ENCODE results near the gene LARGE1.

The LARGE1 gene

DNA sequence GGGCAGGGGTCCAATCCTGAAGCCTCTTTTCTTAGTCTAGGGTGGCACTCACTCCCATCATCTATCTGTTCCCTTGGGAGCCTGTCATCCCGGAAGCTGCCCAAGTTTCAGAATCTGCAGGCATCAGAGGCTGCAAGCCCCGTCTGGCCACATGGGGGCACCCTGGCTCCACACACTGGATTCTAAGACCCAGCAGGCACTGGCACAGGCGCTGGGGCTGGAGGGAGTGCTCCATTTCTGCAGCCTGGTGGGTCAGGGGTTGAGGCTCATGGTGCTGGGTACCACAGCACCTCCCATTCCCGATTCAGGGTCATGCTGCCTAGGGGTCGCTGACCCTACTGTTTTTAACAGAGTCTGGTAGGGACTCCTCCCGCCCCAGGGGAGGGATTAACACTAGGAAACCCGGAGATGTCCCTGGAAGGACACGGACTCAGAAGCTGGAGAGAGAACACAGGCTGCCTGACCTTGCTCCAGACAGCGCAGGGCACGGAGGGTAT lies 618.2 kb downstream of the LARGE1 start:
- DNase-seq (ENCODE audit: extremely low read depth, low read depth) = peak; percentile 19
- peak; percentile 100 for TF ChIP-seq CTCF (IDR thresholded peaks at IDR 0.05; ENCODE audit: low read depth, low read length)

DNA sequence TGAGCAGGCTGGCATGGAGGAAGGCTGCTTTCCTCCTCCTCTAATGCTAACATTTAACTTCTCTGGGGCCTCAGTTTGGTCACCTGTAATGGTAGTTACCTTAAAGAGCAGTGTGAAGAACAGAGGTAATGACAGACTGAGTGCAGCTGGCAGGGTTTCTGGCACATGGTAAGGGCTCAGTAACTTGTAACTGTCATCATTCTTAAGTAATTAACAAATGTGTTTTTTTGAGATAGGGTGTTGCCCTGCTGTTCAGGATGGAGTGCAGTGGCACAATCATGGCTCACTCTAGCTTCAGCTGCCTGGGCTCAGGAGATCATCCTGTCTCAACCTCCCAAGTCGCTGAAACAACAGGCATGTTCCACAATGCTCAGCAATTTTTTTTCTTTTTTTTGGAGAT lies 620.1 kb downstream of the LARGE1 start:
- TF ChIP-seq CTCF (IDR thresholded peaks at IDR 0.05; ENCODE audit: low read depth, low read length) = no peak

DNA sequence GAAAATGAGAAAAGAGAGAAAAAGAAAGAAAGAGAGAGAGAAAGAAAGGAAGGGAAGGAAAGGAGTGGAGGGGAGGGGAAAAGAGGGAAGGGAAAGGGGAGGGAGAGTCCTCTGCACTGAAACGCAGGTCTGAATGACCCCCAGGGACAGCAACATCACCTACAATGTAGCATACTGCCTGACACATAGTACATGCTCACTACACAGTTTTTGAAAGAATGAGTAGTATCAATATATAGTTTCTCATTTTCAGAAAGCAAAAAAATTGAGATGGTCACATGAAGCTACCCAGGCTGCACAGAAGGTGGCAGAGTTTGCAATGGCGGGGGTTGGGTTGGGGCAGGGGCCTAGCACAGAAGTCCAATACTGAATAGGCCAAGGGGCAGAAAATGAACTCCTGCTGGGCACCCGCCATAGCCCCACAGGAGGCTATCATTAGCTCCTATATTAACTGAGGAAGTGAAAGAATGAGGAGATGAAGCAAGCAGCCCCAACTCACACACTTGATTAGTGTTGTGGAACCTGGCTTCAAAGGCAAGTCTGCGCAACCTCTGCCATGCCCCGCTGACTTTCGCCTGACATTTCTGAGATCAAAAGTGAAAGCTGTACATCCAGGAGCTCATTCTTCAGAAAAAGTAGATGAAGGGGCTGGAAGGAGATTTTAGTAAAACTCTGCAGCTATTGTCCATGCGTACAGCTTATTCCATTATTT lies 620.9 kb downstream of the LARGE1 start:
- TF ChIP-seq CTCF (IDR thresholded peaks at IDR 0.05; ENCODE audit: low read depth, low read length) = no peak
- no peak for DNase-seq (ENCODE audit: extremely low read depth, low read depth)

More for the DNA sequence above, 620.1 kb downstream of the LARGE1 start:
- DNase-seq (ENCODE audit: extremely low read depth, low read depth) = no peak

DNA sequence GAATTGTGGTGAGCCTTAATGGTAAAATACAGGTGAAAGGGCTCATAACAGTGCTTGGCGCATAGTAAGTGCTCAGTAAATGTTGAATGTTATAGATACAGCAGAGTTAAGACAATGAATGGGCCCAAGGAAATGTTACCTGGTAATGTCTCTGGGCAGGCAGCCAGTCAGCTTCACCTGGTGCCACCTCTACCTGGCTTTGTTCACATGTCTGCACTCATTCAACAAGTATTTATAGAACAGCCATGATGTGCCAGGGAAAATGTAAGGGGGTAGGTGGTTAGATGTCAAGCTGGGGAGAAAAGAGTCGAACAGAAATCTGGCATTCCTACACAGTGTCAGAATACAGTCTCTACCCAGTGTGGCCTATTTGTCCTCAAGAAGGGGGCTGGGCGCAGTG lies 623.3 kb downstream of the LARGE1 start:
- DNase-seq (ENCODE audit: extremely low read depth, low read depth) = no peak
- TF ChIP-seq CTCF (IDR thresholded peaks at IDR 0.05; ENCODE audit: low read depth, low read length) = no peak

DNA sequence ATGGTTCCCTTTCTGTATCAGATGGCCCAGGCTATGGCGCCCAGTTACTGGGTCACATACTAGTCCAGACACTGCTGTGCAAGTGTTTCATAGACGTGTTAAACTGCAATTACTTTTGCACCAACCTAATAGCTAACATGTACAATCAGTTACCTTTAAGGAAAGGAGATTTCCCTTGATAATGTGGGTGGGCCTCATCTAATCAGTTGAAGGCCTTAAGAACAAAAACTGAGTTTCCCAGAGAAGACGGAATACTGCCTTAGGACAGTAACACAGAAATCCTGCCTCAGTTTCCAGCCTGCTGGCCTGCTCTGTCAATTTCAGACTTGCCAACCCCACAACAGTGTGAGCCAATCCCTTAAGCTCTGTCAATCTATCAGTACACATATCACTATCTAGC lies 632.2 kb downstream of the LARGE1 start:
- TF ChIP-seq CTCF (IDR thresholded peaks at IDR 0.05; ENCODE audit: low read depth, low read length) = no peak

GRCh38 chr22:33275073-33275443 lies 645.2 kb downstream of the LARGE1 start:
- no peak for DNase-seq (ENCODE audit: extremely low read depth, low read depth)
- no peak for TF ChIP-seq CTCF (IDR thresholded peaks at IDR 0.05; ENCODE audit: low read depth, low read length)

More for the DNA sequence above, 632.2 kb downstream of the LARGE1 start:
- DNase-seq (ENCODE audit: extremely low read depth, low read depth) = no peak

DNA sequence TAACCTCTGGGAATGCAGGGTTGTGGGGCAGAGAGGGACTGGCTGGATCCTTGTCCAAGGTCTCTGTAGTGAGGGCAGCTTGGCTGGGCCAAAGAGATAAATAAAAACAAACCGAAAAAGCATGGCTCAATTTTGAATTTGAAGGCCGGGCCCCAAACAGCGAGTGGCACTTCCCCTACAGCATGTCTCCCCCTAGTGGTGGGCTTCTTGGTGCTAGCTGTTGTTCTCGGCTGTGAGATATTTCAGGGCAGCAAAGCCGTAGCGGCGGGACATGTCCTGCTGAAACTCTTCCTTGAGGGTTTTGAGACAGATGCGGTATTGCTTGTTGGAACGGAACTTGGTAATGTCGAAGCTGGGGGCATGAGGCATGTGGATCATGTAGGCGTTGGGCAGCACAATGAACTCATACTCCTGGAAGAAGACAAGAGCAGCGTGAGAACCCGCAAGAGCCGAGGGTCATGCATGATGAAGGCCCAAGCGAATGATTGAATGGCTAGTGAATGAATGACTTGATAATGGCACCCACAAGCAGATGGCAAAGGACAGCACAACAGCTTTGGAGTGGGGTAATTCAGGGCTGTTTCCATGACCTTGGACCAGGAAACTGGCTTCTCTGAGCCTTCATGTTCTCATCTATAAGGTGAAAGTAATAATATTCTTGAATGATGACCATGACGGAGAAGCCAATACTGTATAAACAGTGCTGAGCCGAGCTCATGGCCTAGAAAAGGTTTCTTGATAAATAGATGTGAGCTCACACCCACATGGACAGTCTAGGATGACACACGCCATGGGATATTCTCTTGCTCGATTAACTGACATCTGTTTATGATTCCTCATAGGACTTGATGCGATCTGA lies 645.8 kb downstream of the LARGE1 start:
- no peak for DNase-seq (ENCODE audit: extremely low read depth, low read depth)
- TF ChIP-seq CTCF (IDR thresholded peaks at IDR 0.05; ENCODE audit: low read depth, low read length) = peak; percentile 49

Measured in AG09319 (cell line).